Astrocyte of the cerebellum (primary cell): ENCODE data around the gene FOXP4.

Source experiments
- DNase-seq: peaks from one replicate; pipeline ENCODE4 v3.0.0-alpha.2; 2011; ENCODE audit warnings: low read depth
- H3K4me3 ChIP-seq: 2 replicates; pipeline ENCODE4 v1.5.1; 2011; ENCODE audit warnings: mild to moderate bottlenecking, low read depth, low read length, moderate library complexity
- in situ Hi-C: cut with HindIII; loops from 2 replicates; pipeline ENCODE4 v1.10.0; 2017; ENCODE audit warnings: low sequenced_read_pairs
- TF ChIP-seq, protein P1 (sequence below): IDR thresholded peaks from 2 replicates; pipeline ENCODE4 v1.5.1; 2012; ENCODE audit warnings: low read length, low read depth, moderate library complexity, mild to moderate bottlenecking; ENCODE audit errors: missing control alignments

FOXP4 gene

GRCh38 chr6:41522780-41523548 lies 23.2 kb upstream of the FOXP4 start:
- DNase-seq, result no peak
- in situ Hi-C loops, result no loop called here
- TF ChIP-seq, protein P1, sequence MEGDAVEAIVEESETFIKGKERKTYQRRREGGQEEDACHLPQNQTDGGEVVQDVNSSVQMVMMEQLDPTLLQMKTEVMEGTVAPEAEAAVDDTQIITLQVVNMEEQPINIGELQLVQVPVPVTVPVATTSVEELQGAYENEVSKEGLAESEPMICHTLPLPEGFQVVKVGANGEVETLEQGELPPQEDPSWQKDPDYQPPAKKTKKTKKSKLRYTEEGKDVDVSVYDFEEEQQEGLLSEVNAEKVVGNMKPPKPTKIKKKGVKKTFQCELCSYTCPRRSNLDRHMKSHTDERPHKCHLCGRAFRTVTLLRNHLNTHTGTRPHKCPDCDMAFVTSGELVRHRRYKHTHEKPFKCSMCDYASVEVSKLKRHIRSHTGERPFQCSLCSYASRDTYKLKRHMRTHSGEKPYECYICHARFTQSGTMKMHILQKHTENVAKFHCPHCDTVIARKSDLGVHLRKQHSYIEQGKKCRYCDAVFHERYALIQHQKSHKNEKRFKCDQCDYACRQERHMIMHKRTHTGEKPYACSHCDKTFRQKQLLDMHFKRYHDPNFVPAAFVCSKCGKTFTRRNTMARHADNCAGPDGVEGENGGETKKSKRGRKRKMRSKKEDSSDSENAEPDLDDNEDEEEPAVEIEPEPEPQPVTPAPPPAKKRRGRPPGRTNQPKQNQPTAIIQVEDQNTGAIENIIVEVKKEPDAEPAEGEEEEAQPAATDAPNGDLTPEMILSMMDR, result no peak
- H3K4me3 ChIP-seq, result no peak overlapping the region

GRCh38 chr6:41523915-41524633 lies 22.1 kb upstream of the FOXP4 start:
- no peak overlapping the region for H3K4me3 ChIP-seq
- DNase-seq, result no peak
- TF ChIP-seq, protein P1, result no peak
- in situ Hi-C loops, result no loop called here

GRCh38 chr6:41524634-41525011 lies 21.6 kb upstream of the FOXP4 start:
- DNase-seq, result no peak
- in situ Hi-C loops, result loop anchor here (5.0 kb wide), 1 partner anchor 37 kb away; no protein-coding TSS in a partner anchor
- no peak overlapping the region for H3K4me3 ChIP-seq
- TF ChIP-seq, protein P1, result no peak

- DNase-seq, result no peak
- in situ Hi-C loops, result loop anchor here (5.0 kb wide), 1 partner anchor 41 kb away; no protein-coding TSS in a partner anchor
- TF ChIP-seq, protein P1, result no peak
- no peak overlapping the region for H3K4me3 ChIP-seq
Measured at GRCh38 chr6:41527721-41528408, 18.3 kb upstream of the FOXP4 start.

- DNase-seq, result no peak
- in situ Hi-C loops, result loop anchor here (5.0 kb wide), 1 partner anchor 41 kb away; no protein-coding TSS in a partner anchor
- no peak overlapping the region for H3K4me3 ChIP-seq
- TF ChIP-seq, protein P1, result no peak
Measured at GRCh38 chr6:41528409-41528963, 17.7 kb upstream of the FOXP4 start.

- in situ Hi-C loops, result loop anchor here (5.0 kb wide), 1 partner anchor 42 kb away; no protein-coding TSS in a partner anchor
- no peak overlapping the region for H3K4me3 ChIP-seq
- DNase-seq, result no peak
- TF ChIP-seq, protein P1, result no peak
Measured at GRCh38 chr6:41529049-41529448, 17.1 kb upstream of the FOXP4 start.
